Endodermal cell (in vitro differentiated cells): Measurements from ENCODE around the gene RBFOX1. TPM values are rescaled to one million over a fixed set of nuclear protein-coding genes. Genes with fewer than 3 reads are reported as not detected.

Source experiments
- DNase-seq: peaks from one replicate; pipeline ENCODE4 v3.0.0-alpha.2; 2017
- H3K27ac ChIP-seq: 2 replicates; pipeline ENCODE4 v1.5.1; 2013; ENCODE audit warnings: mild to moderate bottlenecking, low read depth, low read length, moderate library complexity
- H3K27me3 ChIP-seq: 2 replicates; pipeline ENCODE4 v1.6.1; 2013; ENCODE audit warnings: mild to moderate bottlenecking, low read length, moderate library complexity; ENCODE audit not compliant: insufficient read depth, control insufficient read depth, poor library complexity, severe bottlenecking
- H3K36me3 ChIP-seq: 2 replicates; pipeline ENCODE4 v1.7.0; 2013; ENCODE audit warnings: mild to moderate bottlenecking, low read length, moderate library complexity; ENCODE audit not compliant: control insufficient read depth, insufficient read depth
- H3K4me1 ChIP-seq: one replicate; pipeline ENCODE4 v1.7.0; 2013; ENCODE audit warnings: low read length; ENCODE audit not compliant: control insufficient read depth, insufficient read depth
- H3K4me3 ChIP-seq: 2 replicates; pipeline ENCODE4 v1.5.1; 2013; ENCODE audit warnings: mild to moderate bottlenecking, low read length, moderate library complexity
- H3K9ac ChIP-seq: 2 replicates; pipeline ENCODE4 v1.6.1; 2013; ENCODE audit warnings: mild to moderate bottlenecking, low read length, moderate library complexity; ENCODE audit not compliant: poor library complexity, severe bottlenecking; ENCODE audit errors: extremely low read depth
- H3K9me3 ChIP-seq: 2 replicates; pipeline ENCODE4 v1.6.1; 2013; ENCODE audit warnings: mild to moderate bottlenecking, low read length, moderate library complexity; ENCODE audit not compliant: control insufficient read depth
- H3K27ac Mint-ChIP-seq: 2 replicates; pipeline ENCODE4 v1.8.0; 2020; ENCODE audit warnings: mixed read lengths
- H3K27me3 Mint-ChIP-seq: 2 replicates; pipeline ENCODE4 v1.8.0; 2021; ENCODE audit warnings: mild to moderate bottlenecking, mixed read lengths; ENCODE audit not compliant: insufficient read depth
- H3K36me3 Mint-ChIP-seq: 2 replicates; pipeline ENCODE4 v1.8.0; 2020; ENCODE audit warnings: low read depth, mixed read lengths
- H3K4me1 Mint-ChIP-seq: 2 replicates; pipeline ENCODE4 v1.8.0; 2020; ENCODE audit warnings: mixed read lengths
- H3K4me3 Mint-ChIP-seq: 2 replicates; pipeline ENCODE4 v1.8.0; 2020; ENCODE audit warnings: mild to moderate bottlenecking, moderate library complexity, mixed read lengths
- H3K9me3 Mint-ChIP-seq: 2 replicates; pipeline ENCODE4 v1.8.0; 2020; ENCODE audit warnings: mild to moderate bottlenecking, mixed read lengths
- WGBS, 2 experiments: methylation state at CpG; one replicate each; pipeline versions ENCODE4 v1.1.5 to v1.1.7; 2013; ENCODE audit warnings: missing lambda C conversion rate in 2 of 2, mixed read lengths in 1 of 2; ENCODE audit not compliant: insufficient coverage in 1 of 2, insufficient read length in 1 of 2; 5-methylcytosine and 5-hydroxymethylcytosine counted together
- long read RNA-seq, 4 experiments: library from polyadenylated mRNA in 2 of 4; library from RNA in 1 of 4; library from capped mRNA in 1 of 4; stranded (forward) in 3 of 4; unstranded in 1 of 4; transcript quantifications; one replicate each; pipeline ENCODE4 v2.0.0, GENCODE V29; 2020 to 2021; ENCODE audit warnings: inconsistent platforms in 1 of 4
- polyA plus RNA-seq, 2 experiments: library from polyadenylated mRNA; stranded (reverse); fragments of 50-300 nt; gene quantifications; one replicate each; pipeline ENCODE4 v1.2.3, GENCODE V29; 2013
- total RNA-seq, 2 donors: library from RNA; stranded (reverse); fragmentation: NEBNext Ultra II Directional in 1 of 2; extraction: Animal tissue kit (Norgen Biotek cat#: 25700) in 1 of 2; gene quantifications; 2 replicates in 1 of 2; 3 replicates in 1 of 2; pipeline ENCODE4 v1.2.1, GENCODE V29; 2021
- TF ChIP-seq, protein P1 (sequence below): fragments of 200-600 bp; sonication (generic); conservative IDR thresholded peaks from 2 replicates; pipeline ENCODE4 v1.5.0; 2021; ENCODE audit warnings: antibody characterized with exemption, mild to moderate bottlenecking

RBFOX1 gene
- 1 to 10 TPM; 2.6 to 2.7 TPM for total RNA-seq
- polyA plus RNA-seq (2013, experiment 1 of 2) = 6.1 TPM
- polyA plus RNA-seq (2013, experiment 2 of 2) = 5.1 TPM
- long read RNA-seq, experiment 1, partial matches to known transcripts = 0 of 1 reads
- long read RNA-seq, experiment 1, other reads (novel, unspliced or antisense) = 1 of 1 reads
- long read RNA-seq, experiment 2, partial matches to known transcripts = 0 of 3 reads
- long read RNA-seq, experiment 2, other reads (novel, unspliced or antisense) = 3 of 3 reads
- long read RNA-seq, experiment 3, partial matches to known transcripts = 0 of 1 reads
- long read RNA-seq, experiment 3, other reads (novel, unspliced or antisense) = 1 of 1 reads
- long read RNA-seq, experiment 4 = 0 reads

- no peak within 1 kb of the TSS for H3K4me3 ChIP-seq
- H3K4me1 ChIP-seq = no peaks in the 10 kb centered on the region
- whole genome bisulfite sequencing, 2 experiments = 92% methylated on average over 3 to 8 of the region's 8 CpGs
- no peaks in the 10 kb centered on the region for H3K36me3 ChIP-seq
- H3K9me3 Mint-ChIP-seq = no peaks in the 10 kb centered on the region
- DNase-seq = no peak
- H3K27me3 Mint-ChIP-seq = peaks cover 2% of the 10 kb centered on the region
- H3K27ac Mint-ChIP-seq = no peak within 1 kb of the TSS
- no peaks in the 10 kb centered on the region for H3K36me3 Mint-ChIP-seq
- TF ChIP-seq, protein P1, sequence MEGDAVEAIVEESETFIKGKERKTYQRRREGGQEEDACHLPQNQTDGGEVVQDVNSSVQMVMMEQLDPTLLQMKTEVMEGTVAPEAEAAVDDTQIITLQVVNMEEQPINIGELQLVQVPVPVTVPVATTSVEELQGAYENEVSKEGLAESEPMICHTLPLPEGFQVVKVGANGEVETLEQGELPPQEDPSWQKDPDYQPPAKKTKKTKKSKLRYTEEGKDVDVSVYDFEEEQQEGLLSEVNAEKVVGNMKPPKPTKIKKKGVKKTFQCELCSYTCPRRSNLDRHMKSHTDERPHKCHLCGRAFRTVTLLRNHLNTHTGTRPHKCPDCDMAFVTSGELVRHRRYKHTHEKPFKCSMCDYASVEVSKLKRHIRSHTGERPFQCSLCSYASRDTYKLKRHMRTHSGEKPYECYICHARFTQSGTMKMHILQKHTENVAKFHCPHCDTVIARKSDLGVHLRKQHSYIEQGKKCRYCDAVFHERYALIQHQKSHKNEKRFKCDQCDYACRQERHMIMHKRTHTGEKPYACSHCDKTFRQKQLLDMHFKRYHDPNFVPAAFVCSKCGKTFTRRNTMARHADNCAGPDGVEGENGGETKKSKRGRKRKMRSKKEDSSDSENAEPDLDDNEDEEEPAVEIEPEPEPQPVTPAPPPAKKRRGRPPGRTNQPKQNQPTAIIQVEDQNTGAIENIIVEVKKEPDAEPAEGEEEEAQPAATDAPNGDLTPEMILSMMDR = no peak
- H3K9ac ChIP-seq = no peak within 1 kb of the TSS
- peaks cover 7% of the 10 kb centered on the region for H3K4me1 Mint-ChIP-seq
- no peak within 1 kb of the TSS for H3K4me3 Mint-ChIP-seq
- no peak within 1 kb of the TSS for H3K27ac ChIP-seq
- no peaks in the 10 kb centered on the region for H3K27me3 ChIP-seq
- no peaks in the 10 kb centered on the region for H3K9me3 ChIP-seq
Measured at GRCh38 chr16:7332611-7333010, at the start of gene RBFOX1. RBFOX1 (plus strand) TSS chr16:7332845.

DNA sequence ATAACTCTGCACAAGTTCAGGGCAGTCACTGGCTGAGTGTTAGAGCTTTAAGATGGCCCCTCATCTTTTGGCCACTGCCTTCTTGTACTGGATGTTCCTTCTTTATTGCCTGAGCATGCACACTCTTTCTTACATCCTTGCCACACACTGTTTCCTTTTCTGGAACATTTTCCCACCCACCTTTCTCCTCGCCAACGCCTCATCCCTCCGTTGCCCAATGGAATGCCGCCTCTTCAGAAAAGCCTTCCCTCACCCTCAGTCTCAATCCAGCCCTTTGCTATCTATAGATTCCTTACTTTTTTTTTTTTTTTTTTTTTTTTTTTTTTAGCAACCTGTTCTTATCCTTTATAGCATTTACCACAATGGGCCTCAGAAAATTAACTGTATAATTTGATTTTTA, 47.9 kb upstream of the RBFOX1 start:
- peaks cover 10% of the 10 kb centered on the region for H3K9me3 ChIP-seq
- H3K4me1 Mint-ChIP-seq = no peaks in the 10 kb centered on the region
- 83 to 100% methylated on average over 2 to 4 of the region's 4 CpGs for WGBS, 2 experiments
- no peaks in the 10 kb centered on the region for H3K36me3 Mint-ChIP-seq
- no peak overlapping the region for H3K9ac ChIP-seq
- TF ChIP-seq, protein P1 = no peak
- H3K4me3 Mint-ChIP-seq = no peak overlapping the region
- H3K9me3 Mint-ChIP-seq = peaks cover 14% of the 10 kb centered on the region
- H3K36me3 ChIP-seq = no peaks in the 10 kb centered on the region
- DNase-seq = no peak
- H3K27ac ChIP-seq = no peak overlapping the region
- H3K27ac Mint-ChIP-seq = no peak overlapping the region
- H3K27me3 ChIP-seq = no peaks in the 10 kb centered on the region
- H3K27me3 Mint-ChIP-seq = peaks cover 33% of the 10 kb centered on the region
- H3K4me3 ChIP-seq = no peak overlapping the region
- no peaks in the 10 kb centered on the region for H3K4me1 ChIP-seq

DNA sequence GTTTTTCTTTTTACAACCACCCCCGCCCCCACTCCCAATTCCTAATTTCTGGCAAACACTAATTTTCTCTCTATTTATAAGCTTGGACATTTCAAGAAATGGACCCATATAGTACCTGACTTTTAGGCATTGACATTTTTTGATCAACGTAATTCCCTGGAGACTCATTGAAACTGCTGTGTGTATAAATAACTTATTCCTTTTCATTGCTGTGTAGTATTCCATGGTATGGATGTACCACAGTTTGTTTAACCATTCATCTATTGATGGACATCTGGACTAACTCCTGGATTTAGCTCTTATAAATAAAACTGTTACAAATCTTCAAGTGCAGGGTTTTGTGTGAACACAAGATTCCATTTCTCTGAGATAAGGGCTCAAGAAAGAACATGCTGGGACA, 47.1 kb upstream of the RBFOX1 start:
- no peak overlapping the region for H3K9ac ChIP-seq
- H3K9me3 ChIP-seq = peaks cover 10% of the 10 kb centered on the region
- H3K4me1 Mint-ChIP-seq = no peaks in the 10 kb centered on the region
- no peak overlapping the region for H3K4me3 ChIP-seq
- no peaks in the 10 kb centered on the region for H3K36me3 ChIP-seq
- H3K4me1 ChIP-seq = no peaks in the 10 kb centered on the region
- peaks cover 33% of the 10 kb centered on the region for H3K27me3 Mint-ChIP-seq
- no peak overlapping the region for H3K27ac ChIP-seq
- TF ChIP-seq, protein P1 = no peak
- H3K9me3 Mint-ChIP-seq = peaks cover 14% of the 10 kb centered on the region
- H3K4me3 Mint-ChIP-seq = no peak overlapping the region
- H3K27ac Mint-ChIP-seq = no peak overlapping the region
- 88 to 90% methylated on average over 1 to 2 of the region's 2 CpGs for WGBS, 2 experiments
- no peaks in the 10 kb centered on the region for H3K27me3 ChIP-seq
- no peaks in the 10 kb centered on the region for H3K36me3 Mint-ChIP-seq
- no peak for DNase-seq
